Fibroblast of the aortic adventitia (primary cell): Measurements from ENCODE around the gene CCDC6. TPM values are rescaled to one million over a fixed set of nuclear protein-coding genes. Genes with fewer than 3 reads are reported as not detected.

Experiments
- DNase-seq: peaks from one replicate; pipeline ENCODE4 v3.0.0-alpha.2; 2010; ENCODE audit warnings: low read depth
- H3K4me3 ChIP-seq: 2 replicates; pipeline ENCODE4 v1.5.1; 2011; ENCODE audit warnings: low read depth, mild to moderate bottlenecking, control low read depth, low read length, moderate library complexity
- total RNA-seq: library from RNA; depleted of rRNA; stranded (reverse); fragments of >200 nt; gene quantifications from 2 replicates; pipeline ENCODE4 v1.2.3, GENCODE V29; 2012; ENCODE audit warnings: low replicate concordance
- TF ChIP-seq, protein P1 (sequence below): IDR thresholded peaks from 2 replicates; pipeline ENCODE4 v1.5.1; 2011; ENCODE audit warnings: mild to moderate bottlenecking, low read length, control low read depth, inconsistent platforms; ENCODE audit not compliant: insufficient read depth

CCDC6 gene
- total RNA-seq, 1 donor, result 44.1 TPM

- DNase-seq, result no peak
- H3K4me3 ChIP-seq, result peak overlapping the region; percentile 60
Observed at GRCh38 chr10:59907537-59907917, 1.2 kb upstream of the CCDC6 start.

DNA sequence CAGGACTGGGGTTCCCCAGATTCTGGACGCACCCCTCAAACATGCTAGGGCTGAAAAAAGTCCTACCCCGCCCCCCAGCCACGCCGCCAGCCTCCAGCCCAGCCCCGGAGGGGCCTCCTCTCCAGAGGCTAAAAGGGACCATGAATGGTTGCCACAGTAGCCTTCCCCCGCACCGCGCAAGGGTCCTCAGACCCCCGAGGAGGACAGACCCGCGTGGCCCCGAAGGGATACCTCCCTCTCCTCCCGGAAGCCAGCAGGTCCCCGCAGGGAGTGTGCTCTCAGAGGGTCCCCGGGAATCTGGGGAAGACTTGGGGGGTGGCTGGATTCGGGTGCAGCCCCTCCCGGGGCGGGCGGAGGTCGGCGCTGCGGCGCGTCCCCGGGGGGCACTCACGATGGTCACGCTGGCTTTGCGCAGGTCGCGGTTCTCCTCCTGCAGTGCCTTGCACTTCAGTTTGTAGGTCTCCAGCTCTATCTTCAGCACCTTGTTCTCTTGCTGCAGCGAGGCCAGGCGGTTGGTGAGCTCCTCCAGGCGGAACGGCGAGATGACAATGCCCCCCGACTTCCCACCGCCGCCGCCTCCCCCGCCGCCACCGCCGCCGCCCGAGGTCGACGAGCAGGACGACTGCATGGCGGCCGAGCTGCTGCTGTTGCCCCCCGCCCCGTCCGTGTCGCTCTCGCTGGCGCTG, 482 bp downstream of the CCDC6 start:
- TF ChIP-seq, protein P1, sequence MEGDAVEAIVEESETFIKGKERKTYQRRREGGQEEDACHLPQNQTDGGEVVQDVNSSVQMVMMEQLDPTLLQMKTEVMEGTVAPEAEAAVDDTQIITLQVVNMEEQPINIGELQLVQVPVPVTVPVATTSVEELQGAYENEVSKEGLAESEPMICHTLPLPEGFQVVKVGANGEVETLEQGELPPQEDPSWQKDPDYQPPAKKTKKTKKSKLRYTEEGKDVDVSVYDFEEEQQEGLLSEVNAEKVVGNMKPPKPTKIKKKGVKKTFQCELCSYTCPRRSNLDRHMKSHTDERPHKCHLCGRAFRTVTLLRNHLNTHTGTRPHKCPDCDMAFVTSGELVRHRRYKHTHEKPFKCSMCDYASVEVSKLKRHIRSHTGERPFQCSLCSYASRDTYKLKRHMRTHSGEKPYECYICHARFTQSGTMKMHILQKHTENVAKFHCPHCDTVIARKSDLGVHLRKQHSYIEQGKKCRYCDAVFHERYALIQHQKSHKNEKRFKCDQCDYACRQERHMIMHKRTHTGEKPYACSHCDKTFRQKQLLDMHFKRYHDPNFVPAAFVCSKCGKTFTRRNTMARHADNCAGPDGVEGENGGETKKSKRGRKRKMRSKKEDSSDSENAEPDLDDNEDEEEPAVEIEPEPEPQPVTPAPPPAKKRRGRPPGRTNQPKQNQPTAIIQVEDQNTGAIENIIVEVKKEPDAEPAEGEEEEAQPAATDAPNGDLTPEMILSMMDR, result no peak

More at GRCh38 chr10:59907537-59907917, 1.2 kb upstream of the CCDC6 start:
- TF ChIP-seq, protein P1, result no peak

GRCh38 chr10:59905066-59905730, 1.2 kb downstream of the CCDC6 start:
- DNase-seq, result peak; percentile 27
- peak overlapping the region; percentile 96 for H3K4me3 ChIP-seq
- TF ChIP-seq, protein P1, result no peak

More for the DNA sequence above, 482 bp downstream of the CCDC6 start:
- H3K4me3 ChIP-seq, result peak overlapping the region; percentile 96
- DNase-seq, result no peak

GRCh38 chr10:59904426-59905065, 1.8 kb downstream of the CCDC6 start:
- DNase-seq, result no peak
- TF ChIP-seq, protein P1, result no peak
- H3K4me3 ChIP-seq, result peak overlapping the region; percentile 96

GRCh38 chr10:59903871-59904270, 2.5 kb downstream of the CCDC6 start:
- peak; percentile 58 for DNase-seq
- H3K4me3 ChIP-seq, result peak overlapping the region; percentile 96
- TF ChIP-seq, protein P1, result no peak

- no peak for DNase-seq
- TF ChIP-seq, protein P1, result no peak
- no peak overlapping the region for H3K4me3 ChIP-seq
Observed at GRCh38 chr10:59902016-59902415, 4.3 kb downstream of the CCDC6 start.
